Measurements from ENCODE around the gene SMNDC1.
"Not testable (repeated sequence)": the region's sequence is repeated elsewhere in the genome, so short reads cannot be mapped to it uniquely, and the experiment has no call there.

The SMNDC1 gene

GRCh38 chr10:110279407-110279986, 25.2 kb downstream of the SMNDC1 start:
- peak; percentile 20 for DNase-seq (ENCODE audit: low spot score)

DNA sequence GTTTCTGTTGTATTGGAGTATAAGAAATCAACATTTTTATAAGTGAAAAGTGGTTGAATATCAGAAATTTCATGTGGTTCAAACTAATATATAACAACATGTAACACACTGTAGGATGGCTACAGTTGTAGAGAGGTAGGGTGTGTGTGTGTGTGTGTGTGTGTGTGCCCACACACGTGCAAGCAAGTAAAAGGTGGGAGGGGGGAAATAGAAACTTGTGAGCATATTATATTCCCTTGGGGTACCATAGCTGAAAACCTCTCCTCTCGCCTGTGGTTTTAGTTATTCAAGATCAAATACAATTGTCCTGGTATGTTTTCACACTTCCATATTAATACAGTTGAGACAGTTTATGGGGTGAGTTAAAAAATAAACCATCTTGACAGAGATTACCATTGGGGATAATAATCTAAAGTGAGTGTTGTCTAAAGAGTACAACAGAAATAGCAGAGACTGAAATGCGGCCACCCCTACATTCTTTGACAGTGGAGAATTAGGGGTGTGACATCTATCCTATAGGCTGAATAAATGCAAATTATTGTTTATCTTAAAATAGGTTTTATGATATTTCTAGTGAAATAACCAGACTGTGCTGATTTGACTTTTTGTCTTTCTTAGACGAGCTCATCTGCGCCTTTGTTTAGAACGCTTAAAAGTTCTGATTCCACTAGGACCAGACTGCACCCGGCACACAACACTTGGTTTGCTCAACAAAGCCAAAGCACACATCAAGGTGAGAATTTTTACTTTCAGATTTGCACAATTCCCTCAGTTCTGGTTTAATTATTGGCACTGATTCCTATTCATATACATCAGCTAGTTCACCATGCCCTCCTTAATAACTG, 25.9 kb downstream of the SMNDC1 start:
- DNase-seq (ENCODE audit: low spot score): no peak

DNA sequence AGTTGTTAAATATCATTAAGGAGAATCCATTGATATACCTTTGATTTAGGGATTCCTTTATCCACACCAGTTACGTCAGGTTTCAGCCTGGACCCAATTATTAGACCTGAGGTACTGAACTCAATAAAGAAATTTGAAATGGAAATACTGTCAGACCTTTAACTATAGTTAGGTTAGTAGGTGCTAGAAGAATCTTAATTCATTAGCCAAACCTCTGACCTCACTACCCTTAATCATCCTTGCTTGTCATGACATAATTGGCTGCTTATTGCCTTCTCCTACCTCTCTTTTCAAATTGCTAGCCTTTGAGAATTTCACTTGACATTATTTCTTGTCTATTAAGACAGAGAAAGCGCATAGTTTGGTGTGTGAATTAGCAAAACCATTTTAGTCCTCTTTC, 27.1 kb downstream of the SMNDC1 start:
- DNase-seq (ENCODE audit: low spot score): no peak

DNA sequence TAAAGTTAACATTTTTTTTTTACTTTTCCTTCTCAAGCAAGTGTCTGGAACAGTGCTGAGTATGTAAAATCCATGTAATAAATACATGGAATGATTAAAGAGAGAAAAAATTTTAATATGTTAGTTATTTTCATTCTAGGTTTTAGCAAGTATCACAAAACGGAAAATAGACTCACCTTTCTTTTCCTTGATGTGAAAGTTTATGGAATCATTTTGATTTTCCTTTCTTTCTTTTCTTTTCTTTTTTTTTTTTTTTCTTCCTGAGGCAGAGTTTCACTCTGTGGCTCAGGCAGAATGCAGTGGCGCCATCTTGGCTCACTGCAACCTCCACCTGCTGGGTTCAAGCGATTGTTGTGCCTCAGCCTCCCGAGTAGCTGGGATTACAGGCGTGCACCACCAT, 28.1 kb downstream of the SMNDC1 start:
- DNase-seq (ENCODE audit: low spot score): no peak

GRCh38 chr10:110275128-110275729, 29.5 kb downstream of the SMNDC1 start:
- no peak for DNase-seq (ENCODE audit: low spot score)

DNA sequence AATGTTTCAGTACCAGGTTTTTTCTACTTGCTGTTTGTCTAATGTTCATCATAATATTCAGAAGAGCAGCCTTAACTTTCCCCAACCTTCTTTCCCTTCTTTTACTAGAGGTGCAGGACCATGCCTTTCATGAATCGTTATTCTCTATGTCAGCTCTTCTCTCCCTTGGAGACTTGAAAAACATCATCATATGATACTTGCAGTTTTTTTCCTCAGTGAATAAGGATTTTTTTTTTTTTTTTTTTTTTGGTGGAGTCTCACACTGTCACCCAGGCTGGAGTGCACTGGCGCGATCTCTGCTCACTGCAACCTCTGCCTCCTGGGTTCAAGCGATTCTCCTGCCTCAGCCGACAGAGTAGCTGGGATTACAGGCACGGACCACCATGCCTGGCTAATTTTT, 30.1 kb downstream of the SMNDC1 start:
- no peak for DNase-seq (ENCODE audit: low spot score)

DNA sequence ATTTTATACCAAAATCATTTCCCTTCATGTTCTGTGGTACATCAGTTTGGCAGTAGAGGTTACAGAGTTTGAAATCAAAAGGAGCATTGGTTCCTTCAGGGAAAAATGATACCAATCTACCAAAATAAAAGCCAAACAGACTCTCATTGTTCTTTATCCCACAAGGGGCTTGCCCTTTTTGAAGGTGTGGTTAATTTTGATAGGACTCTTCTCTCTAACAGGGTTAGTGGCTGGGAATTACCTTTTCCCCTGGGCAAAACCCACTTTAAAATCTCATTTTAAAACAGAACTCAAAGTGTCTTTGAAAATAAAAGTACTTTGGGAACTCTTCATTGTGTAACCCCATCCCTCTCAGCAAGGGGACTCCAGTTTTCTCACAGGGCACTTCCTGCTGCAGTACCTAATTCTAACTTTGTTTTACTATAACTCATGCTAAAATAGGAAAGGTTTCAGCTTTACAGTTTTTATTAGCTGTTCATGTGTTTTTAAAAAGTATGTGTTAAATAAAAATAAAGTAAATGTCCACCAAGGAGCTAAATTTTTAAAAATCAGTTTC, 30.6 kb downstream of the SMNDC1 start:
- no peak for DNase-seq (ENCODE audit: low spot score)

DNA sequence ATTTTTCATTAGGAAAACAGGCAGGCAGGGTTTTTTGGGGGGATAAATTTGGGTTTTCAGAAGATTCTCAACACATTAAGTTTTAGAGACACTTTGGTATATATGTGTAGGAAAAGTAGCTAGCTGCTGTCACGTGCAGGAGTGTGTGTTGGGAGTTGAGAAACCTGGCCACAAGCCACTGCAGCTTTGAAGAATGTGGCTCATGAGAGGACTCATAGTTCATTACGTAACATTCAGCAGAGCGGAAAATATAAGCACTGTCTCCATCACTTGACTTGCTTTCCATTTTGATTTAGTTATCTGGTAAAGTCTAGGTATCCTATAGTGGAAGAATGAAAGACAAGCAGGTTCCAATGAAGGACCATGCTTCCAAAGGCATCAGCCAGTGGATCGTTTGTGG, 31.2 kb downstream of the SMNDC1 start:
- peak; percentile 16 for DNase-seq (ENCODE audit: low spot score)

DNA sequence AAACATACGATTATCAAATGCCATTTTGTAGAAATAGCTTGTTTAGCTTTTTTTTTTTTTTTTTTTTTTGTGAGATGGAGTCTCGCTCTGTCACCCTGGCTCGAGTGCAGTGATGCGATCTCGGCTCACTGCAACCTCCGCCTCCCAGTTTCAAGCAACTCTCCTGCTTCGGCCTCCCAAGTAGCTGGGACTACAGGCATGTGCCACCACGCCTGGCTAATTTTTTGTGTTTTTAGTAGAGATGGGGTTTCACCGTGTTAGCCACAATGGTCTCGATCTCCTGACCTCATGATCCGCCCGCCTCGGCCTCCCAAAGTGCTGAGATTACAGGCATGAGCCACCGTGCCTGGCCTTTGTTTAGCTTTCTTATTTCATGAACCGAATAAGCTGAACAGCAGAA, 31.7 kb downstream of the SMNDC1 start:
- not testable (repeated sequence) for DNase-seq (ENCODE audit: low spot score)

- DNase-seq (ENCODE audit: low spot score): peak; percentile 51
These were observed 35.1 kb downstream of the SMNDC1 start for GRCh38 chr10:110269374-110270318.

GRCh38 chr10:110268971-110269370, 35.7 kb downstream of the SMNDC1 start:
- no peak for DNase-seq (ENCODE audit: low spot score)

GRCh38 chr10:110268442-110268841, 36.3 kb downstream of the SMNDC1 start:
- DNase-seq (ENCODE audit: low spot score): no peak

DNA sequence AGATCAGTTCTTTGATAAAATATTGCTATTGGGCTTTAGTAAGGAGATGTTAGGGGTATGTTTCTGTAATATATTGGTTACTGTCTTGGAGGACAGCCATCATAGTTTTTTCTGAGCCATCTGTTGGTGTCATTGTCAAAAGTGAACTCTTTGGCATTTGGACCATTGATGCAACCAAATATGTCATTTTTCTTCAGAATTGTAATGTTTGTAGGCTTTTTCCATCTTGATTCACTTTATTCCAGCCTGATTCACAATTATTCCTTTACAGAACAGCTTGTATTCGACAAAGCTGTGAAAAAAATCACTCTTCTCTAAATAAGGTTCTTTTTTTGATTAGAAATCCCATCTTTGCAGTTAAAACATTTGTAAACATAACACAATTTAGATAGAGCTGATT, 37.4 kb downstream of the SMNDC1 start:
- DNase-seq (ENCODE audit: low spot score): no peak

DNA sequence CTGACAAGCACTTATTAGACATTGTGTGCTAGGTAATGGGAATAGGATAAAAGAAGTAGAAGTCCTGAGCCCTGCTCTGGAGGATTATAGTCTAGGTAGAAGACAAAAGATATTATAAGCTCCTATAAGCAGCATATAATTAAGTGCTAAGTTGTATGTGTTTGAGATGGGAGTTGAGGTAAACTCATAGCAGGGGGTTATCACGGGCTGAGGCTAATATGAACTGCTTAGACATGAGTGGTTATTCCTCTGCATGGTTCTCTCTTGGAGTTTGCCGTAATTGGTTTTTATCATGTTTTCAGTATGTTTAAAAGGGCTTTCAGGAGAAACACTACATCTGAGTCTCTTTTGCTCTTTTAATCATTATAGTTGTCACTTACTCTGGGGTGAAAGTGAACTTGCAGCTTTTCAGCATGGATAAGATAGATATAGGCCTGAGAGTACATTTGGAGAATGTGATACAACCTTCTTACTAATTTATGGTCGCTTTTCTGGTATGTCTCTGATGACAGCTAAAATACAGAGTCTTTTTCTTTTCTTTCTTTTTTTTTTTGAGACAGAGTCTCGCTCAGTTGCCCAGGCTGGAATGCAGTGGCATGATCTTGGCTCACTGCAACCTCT, 39.0 kb downstream of the SMNDC1 start:
- no peak for DNase-seq (ENCODE audit: low spot score)

GRCh38 chr10:110263164-110263563, 41.6 kb downstream of the SMNDC1 start:
- DNase-seq (ENCODE audit: low spot score): no peak

- DNase-seq (ENCODE audit: low spot score): no peak
These were observed 43.8 kb downstream of the SMNDC1 start for GRCh38 chr10:110260746-110261477.

GRCh38 chr10:110259317-110259716, 45.4 kb downstream of the SMNDC1 start:
- no peak for DNase-seq (ENCODE audit: low spot score)

- DNase-seq (ENCODE audit: low spot score): no peak
These were observed 46.2 kb downstream of the SMNDC1 start for GRCh38 chr10:110258542-110258941.

- no peak for DNase-seq (ENCODE audit: low spot score)
These were observed 50.3 kb downstream of the SMNDC1 start for GRCh38 chr10:110254467-110254866.

GRCh38 chr10:110252151-110252550, 52.6 kb downstream of the SMNDC1 start:
- DNase-seq (ENCODE audit: low spot score): no peak

- not testable (repeated sequence) for DNase-seq (ENCODE audit: low spot score)
These were observed 53.3 kb downstream of the SMNDC1 start for GRCh38 chr10:110251392-110251791.
